Large intestine (tissue), 3 donors: Measurements from ENCODE around the gene MRPL41. TPM values are rescaled to one million over a fixed set of nuclear protein-coding genes. Genes with fewer than 3 reads are reported as not detected.
A peak's percentile ranks its signal among the peaks of the same experiment; 100 is the strongest.
"Not testable (repeated sequence)": the region's sequence is repeated elsewhere in the genome, so short reads cannot be mapped to it uniquely, and the experiment has no call there.

Experiments
- DNase-seq, 2 donors: peaks; one replicate each; pipeline versions ENCODE4 v3.0.0 to v3.0.0-alpha.2; 2013
- H3K27ac ChIP-seq: one replicate; pipeline ENCODE4 v1.5.1; 2013; ENCODE audit warnings: low read length
- H3K27me3 ChIP-seq: 2 replicates; pipeline ENCODE4 v1.6.1; 2013; ENCODE audit warnings: low read length; ENCODE audit not compliant: control insufficient read depth, insufficient read depth
- H3K36me3 ChIP-seq: 2 replicates; pipeline ENCODE4 v1.6.1; 2013; ENCODE audit warnings: low read length; ENCODE audit not compliant: control insufficient read depth, insufficient read depth
- H3K4me1 ChIP-seq: one replicate; pipeline ENCODE4 v1.6.1; 2013; ENCODE audit warnings: low read length; ENCODE audit not compliant: control insufficient read depth, insufficient read depth
- H3K4me3 ChIP-seq: one replicate; pipeline ENCODE4 v1.5.1; 2013; ENCODE audit warnings: low read length
- H3K9me3 ChIP-seq: one replicate; pipeline ENCODE4 v1.6.1; 2013; ENCODE audit warnings: mild to moderate bottlenecking, low read depth, low read length, moderate library complexity; ENCODE audit not compliant: control insufficient read depth
- WGBS: methylation state at CpG from one replicate; pipeline ENCODE4 v1.1.5; 2013; ENCODE audit warnings: low lambda C conversion rate; ENCODE audit not compliant: insufficient coverage; 5-methylcytosine and 5-hydroxymethylcytosine counted together
- polyA plus RNA-seq: library from polyadenylated mRNA; unstranded; fragments of 120-200 nt; gene quantifications from one replicate; pipeline ENCODE4 v1.2.1, GENCODE V29; 2013

The MRPL41 gene
- polyA plus RNA-seq, 1 donor, result 30.5 TPM

DNA sequence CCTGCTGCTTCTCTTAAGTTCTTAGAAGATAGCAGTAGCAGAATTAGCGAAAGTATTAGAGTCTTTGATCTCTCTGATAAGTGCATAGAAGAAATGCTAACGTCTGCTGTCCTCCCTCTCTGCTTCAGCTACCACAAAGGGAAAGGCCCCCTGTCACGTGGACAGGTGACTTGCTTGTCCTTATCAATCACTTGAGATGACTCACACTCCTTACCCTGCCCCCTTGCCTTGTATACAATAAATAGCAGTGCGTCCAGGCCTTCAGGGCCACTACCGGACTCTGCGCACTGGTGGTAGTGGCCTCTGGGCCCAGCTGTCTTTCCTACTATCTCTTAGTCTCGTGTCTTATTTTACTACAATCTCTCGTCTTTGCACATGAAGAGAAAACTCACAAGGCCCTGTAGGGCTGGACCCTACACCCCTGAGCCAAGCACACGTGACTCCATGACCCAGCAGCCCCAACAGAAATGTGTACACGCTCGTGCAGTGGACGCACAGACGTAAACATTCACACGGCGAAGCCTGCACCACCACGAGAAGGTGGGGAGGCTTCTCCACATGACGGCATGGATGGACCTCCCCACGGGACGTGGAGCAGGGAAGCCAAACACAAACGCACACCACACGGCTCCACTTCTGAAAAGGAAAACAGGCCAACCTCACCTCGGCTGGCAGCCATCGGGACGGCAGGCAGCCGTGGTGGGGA lies 39.8 kb upstream of the MRPL41 start:
- Histone ChIP-seq H3K4me1 (peaks cover 4% of the 10 kb centered on the region), H3K27me3 (no peaks in the 10 kb centered on the region), H3K27ac (no peak overlapping the region), H3K36me3 (no peaks in the 10 kb centered on the region), H3K4me3 (no peak overlapping the region), H3K9me3 (no peaks in the 10 kb centered on the region)
- peak; percentile 57 to 82 for DNase-seq
- 90% methylated on average over 2 of the region's 25 CpGs for WGBS

DNA sequence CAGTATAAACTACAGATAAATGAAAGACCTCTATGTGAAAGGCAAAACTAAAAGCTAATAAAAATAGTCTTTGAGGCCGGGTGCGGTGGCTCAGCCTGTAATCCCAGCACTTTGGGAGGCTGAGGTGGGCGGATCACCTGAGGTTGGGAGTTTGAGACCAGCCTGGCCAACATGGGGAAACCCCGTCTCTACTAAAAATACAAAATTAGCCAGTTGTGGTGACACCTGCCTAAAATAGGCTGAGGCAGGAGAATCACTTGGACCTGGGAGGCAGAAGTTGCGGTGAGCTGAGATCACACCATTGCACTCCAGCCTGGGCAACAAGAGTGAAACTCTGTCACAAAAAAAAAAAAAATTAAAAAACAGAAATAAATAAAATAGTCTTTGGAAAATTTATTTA lies 38.5 kb upstream of the MRPL41 start:
- not testable (repeated sequence) for DNase-seq, H3K4me3 ChIP-seq, H3K9me3 ChIP-seq, H3K27me3 ChIP-seq, H3K36me3 ChIP-seq, H3K27ac ChIP-seq, H3K4me1 ChIP-seq
- WGBS, result 100% methylated on average over 1 of the region's 5 CpGs

DNA sequence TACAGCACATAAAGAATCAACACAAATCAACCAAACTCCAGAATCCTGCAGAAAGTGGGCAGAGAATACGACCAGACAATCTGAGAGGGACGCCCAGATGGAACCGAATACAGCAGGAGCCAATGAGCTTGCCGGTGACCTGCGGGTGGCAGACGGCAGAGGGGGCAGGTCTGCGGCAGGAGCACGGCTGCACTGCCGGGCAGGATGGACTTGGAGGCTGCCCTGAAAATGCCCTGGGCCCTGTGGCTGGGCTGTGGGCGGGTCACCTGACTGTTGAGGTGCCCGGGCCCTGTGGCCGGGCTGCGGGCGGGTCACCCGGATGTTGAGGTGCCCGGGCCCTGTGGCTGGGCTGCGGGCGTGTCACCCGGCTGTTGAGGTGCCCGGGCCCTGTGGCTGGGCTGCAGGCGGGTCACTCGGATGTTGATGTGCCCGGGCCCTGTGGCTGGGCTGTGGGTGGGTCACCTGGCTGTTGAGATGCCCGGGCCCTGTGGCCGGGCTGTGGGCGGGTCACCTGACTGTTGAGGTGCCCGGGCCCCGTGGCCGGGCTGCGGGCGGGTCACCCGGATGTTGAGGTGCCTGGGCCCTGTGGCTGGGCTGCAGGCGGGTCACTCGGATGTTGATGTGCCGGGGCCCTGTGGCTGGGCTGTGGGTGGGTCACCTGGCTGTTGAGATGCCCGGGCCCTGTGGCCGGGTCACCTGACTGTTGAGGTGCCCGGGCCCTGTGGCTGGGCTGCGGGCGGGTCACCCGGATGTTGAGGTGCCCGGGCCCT lies 37.7 kb upstream of the MRPL41 start:
- DNase-seq, H3K36me3 ChIP-seq, H3K4me1 ChIP-seq, H3K9me3 ChIP-seq, H3K4me3 ChIP-seq, H3K27me3 ChIP-seq, H3K27ac ChIP-seq: not testable (repeated sequence)
- no CpG with 5 or more reads among the region's 42 CpGs for WGBS

DNA sequence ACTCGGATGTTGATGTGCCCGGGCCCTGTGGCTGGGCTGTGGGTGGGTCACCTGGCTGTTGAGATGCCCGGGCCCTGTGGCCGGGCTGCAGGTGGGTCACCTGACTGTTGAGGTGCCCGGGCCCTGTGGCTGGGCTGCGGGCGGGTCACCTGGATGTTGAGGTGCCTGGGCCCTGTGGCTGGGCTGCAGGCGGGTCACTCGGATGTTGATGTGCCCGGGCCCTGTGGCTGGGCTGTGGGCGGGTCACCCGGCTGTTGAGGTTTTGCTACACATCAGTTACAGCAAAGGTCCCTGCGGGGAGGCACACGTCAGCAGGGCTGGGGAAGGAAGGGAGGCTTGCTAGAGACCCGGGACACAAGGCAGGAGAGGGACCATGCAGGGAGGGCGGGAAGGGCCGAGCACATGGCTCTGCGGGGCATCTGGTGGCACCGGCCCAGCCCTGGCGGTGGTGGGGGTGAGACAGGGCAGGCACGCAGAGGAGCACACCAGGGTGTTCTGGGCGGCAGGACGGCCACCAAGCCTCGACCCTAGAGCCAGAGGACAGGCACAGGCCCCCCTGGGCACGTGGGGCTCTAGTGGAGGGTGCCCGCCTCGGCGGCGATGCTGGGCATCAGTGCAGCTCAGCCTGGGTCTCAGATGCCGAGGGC lies 36.9 kb upstream of the MRPL41 start:
- Histone ChIP-seq H3K27me3 (no peaks in the 10 kb centered on the region), H3K36me3 (no peaks in the 10 kb centered on the region), H3K4me3 (no peak overlapping the region), H3K27ac (no peak overlapping the region), H3K9me3 (no peaks in the 10 kb centered on the region), H3K4me1 (peaks cover 4% of the 10 kb centered on the region)
- DNase-seq, result no peak
- no CpG with 5 or more reads among the region's 30 CpGs for WGBS

DNA sequence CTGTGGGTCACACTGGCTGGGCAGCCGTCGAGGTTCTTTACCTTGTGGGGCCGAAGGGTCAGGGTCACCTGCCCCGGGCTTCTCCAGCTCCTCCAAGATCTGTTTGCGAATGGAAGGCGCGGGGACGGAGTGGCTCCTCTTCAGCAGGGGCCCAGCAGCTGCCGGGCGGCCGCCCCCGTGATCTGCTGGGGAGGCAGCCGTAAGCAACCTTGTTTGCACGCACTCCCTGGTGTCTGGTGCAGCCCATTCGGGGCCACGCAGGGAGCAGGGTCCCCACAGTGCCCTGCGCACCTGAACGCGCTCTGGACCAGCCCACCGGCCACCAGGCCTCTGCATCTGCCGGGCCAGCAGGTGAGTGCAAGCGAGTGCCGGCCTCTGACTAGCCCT lies 36.3 kb upstream of the MRPL41 start:
- H3K9me3 ChIP-seq, result no peaks in the 10 kb centered on the region
- peaks cover 4% of the 10 kb centered on the region for H3K4me1 ChIP-seq
- DNase-seq, result no peak
- no peak overlapping the region for H3K27ac ChIP-seq
- no CpG with 5 or more reads among the region's 23 CpGs for WGBS
- no peak overlapping the region for H3K4me3 ChIP-seq
- no peaks in the 10 kb centered on the region for H3K27me3 ChIP-seq
- no peaks in the 10 kb centered on the region for H3K36me3 ChIP-seq

DNA sequence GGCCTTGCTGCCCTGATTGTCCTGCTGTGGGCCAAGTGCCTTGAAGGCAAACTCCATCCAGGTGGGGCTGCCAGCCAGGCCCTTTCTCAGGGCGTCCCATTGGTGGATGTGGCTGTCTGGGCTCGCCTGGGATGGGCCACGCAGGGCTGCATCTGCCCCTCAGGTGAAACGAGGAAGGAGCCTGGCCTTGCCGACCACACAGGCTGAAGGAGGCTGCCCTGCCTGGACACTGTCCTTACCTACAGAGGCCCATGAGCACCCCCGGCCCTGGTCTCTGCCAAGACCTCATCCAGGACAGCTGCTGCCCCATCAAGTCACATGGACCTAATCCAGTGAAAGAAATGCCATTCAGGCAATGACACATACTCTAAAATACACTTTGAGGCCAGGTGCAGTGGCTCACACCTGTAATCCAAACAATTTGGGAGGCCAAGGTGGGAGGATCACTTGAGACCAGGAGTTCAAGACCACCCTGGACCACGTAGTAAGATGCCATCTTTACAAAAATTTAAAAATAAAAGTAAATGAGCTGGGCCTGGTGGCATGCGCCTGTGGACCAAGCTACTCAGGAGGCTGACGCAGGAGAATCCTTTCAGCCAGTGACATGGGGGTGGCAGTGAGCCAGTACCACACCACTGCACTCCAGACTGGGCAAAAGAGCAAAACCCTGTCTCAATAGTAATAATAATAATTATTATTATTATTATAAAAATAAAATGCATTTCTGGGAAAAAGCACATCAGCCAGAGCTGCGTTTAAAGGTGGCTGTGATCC lies 35.3 kb upstream of the MRPL41 start:
- Histone ChIP-seq H3K4me3 (no peak overlapping the region), H3K36me3 (no peaks in the 10 kb centered on the region), H3K9me3 (no peaks in the 10 kb centered on the region), H3K4me1 (peaks cover 4% of the 10 kb centered on the region), H3K27ac (no peak overlapping the region), H3K27me3 (no peaks in the 10 kb centered on the region)
- DNase-seq, result no peak
- no CpG with 5 or more reads among the region's 10 CpGs for WGBS

DNA sequence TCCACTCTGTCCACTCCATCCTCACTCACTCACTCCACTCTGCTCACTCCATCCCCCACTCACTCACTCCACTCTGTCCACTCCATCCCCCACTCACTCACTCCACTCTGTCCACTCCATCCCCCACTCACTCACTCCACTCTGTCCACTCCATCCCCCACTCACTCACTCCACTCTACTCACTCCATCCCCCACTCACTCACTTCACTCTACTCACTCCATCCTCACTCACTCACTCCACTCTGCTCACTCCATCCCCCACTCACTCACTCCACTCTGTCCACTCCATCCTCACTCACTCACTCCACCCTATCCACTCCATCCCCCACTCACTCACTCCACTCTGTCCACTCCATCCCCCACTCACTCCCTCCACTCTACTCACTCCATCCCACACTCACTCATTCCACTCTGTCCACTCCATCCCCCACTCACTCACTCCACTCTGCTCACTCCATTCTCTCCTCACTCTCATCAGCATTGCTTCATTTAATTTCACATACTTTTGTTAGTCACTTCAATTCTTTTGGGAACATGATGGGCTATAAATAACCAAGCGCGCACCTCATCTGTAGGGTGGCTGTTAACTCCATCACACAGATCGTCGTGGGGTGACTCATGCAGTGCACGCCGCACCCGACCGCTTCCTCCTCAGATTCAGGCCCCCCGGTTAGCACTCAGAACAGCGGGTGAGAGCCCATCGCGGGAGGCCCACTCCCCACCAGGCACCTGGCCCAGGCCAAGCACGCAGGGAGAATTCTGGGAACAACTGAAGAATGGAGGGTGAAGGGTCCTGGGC lies 32.8 kb upstream of the MRPL41 start:
- no CpG with 5 or more reads among the region's 13 CpGs for WGBS
- not testable (repeated sequence) for DNase-seq, H3K4me3 ChIP-seq

DNA sequence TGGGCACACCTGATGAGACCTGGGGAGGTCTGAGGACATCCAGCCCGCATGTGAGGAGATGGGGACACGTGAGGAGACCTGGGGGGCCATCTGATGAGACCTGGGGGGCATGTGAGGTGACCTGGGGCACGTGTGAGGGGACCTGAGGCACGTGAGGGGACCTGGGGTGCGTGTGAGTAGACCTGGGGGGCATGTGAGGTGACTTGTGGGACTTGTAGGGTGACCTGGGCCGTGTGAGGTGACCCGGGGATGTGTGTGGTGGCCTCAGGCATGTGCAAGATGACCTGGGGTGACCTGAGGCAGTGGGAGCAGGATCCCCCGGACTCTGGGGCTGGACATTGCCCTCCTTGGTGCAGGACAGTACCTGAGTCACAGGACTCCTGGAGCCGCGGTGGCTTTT lies 32.1 kb upstream of the MRPL41 start:
- H3K9me3 ChIP-seq, result no peaks in the 10 kb centered on the region
- H3K36me3 ChIP-seq, result no peaks in the 10 kb centered on the region
- no CpG with 5 or more reads among the region's 10 CpGs for WGBS
- H3K27me3 ChIP-seq, result no peaks in the 10 kb centered on the region
- H3K4me3 ChIP-seq, result no peak overlapping the region
- H3K27ac ChIP-seq, result no peak overlapping the region
- H3K4me1 ChIP-seq, result no peaks in the 10 kb centered on the region
- no peak for DNase-seq

More for the DNA sequence above, 32.8 kb upstream of the MRPL41 start:
- not testable (repeated sequence) for H3K4me1 ChIP-seq, H3K27me3 ChIP-seq, H3K9me3 ChIP-seq, H3K27ac ChIP-seq, H3K36me3 ChIP-seq

DNA sequence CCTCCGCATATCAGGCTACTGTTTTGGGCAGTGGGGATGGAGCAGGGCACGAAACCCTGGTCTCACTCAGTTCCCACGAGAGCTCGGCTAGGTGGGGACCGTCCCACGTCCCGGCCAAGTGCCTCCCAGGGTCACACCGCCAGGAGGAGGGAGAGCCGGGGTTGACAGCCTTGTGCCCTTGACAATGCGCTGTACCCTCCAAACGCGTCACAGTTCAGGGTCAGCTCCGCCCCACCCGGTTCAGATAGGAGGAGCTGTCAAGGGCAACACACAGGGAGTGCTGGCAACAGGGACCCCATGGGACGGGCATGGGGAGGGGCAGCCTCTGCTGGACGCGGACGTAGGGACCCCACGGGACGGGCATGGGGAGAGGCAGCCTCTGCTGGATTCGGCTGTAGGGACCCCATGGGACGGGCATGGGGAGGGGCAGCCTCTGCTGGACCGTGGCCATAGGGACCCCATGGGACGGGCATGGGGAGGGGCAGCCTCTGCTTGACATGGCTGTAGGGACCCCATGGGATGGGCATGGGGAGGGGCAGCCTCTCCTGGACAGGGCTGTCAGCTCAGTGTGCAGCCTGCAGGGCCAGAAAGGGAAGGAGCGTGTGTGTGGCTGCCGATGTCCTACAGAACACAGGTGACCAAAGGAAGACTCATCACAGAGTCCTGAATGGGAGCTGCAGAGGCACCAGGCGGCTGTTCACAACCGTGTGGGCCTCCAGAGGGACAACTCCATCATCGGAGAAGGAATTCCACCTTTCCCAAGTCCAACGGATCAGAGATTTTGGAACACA lies 30.9 kb upstream of the MRPL41 start:
- Histone ChIP-seq H3K4me1 (no peaks in the 10 kb centered on the region), H3K9me3 (no peaks in the 10 kb centered on the region), H3K36me3 (no peaks in the 10 kb centered on the region), H3K4me3 (no peak overlapping the region), H3K27me3 (no peaks in the 10 kb centered on the region), H3K27ac (no peak overlapping the region)
- no peak for DNase-seq
- WGBS, result no CpG with 5 or more reads among the region's 30 CpGs
